Uterus (tissue), 4 donors: ENCODE measurements around the gene ZDHHC9. TPM values are rescaled to one million over a fixed set of nuclear protein-coding genes. Genes with fewer than 3 reads are reported as not detected.
A peak's percentile ranks its signal among the peaks of the same experiment; 100 is the strongest.

ENCODE experiments used
- DNase-seq, 2 donors: peaks; one replicate each; pipeline ENCODE4 v3.0.0-alpha.2; 2019 to 2020
- H3K27ac ChIP-seq, 2 donors: fragments of 200-600 bp; sonication (generic); 1 replicate in 1 of 2; 2 replicates in 1 of 2; pipeline ENCODE4 v1.5.1; 2016 to 2018
- H3K27me3 ChIP-seq, 2 donors: fragments of 200-600 bp; sonication (generic); one replicate each; pipeline ENCODE4 v1.5.1; 2018 to 2019; ENCODE audit warnings: control low read depth in 1 of 2
- H3K36me3 ChIP-seq, 2 donors: fragments of 200-600 bp; sonication (generic); one replicate each; pipeline ENCODE4 v1.5.1; 2019; ENCODE audit warnings: control low read depth in 1 of 2
- H3K4me1 ChIP-seq, 2 donors: fragments of 200-600 bp; sonication (generic); one replicate each; pipeline ENCODE4 v1.5.1; 2018 to 2019; ENCODE audit warnings: control low read depth in 1 of 2
- H3K4me3 ChIP-seq, 2 donors: fragments of 200-600 bp; sonication (generic); 1 replicate in 1 of 2; 2 replicates in 1 of 2; pipeline ENCODE4 v1.5.1; 2018 to 2019; ENCODE audit warnings: mild to moderate bottlenecking in 1 of 2
- H3K9me3 ChIP-seq, 2 donors: fragments of 200-600 bp; sonication (generic); one replicate each; pipeline ENCODE4 v1.5.1; 2019; ENCODE audit warnings: control low read depth in 1 of 2
- CTCF ChIP-seq, 4 experiments: fragments of 200-600 bp in 2 of 4; fragments of 450-650 bp in 2 of 4; sonication (generic) in 2 of 4; IDR thresholded peaks; one replicate each; pipeline ENCODE4 v1.5.1; 2016 to 2019; ENCODE audit warnings: antibody characterized with exemption in 4 of 4, mild to moderate bottlenecking in 2 of 4, moderate library complexity in 1 of 4
- POLR2A ChIP-seq, 2 donors: fragments of 450-650 bp; IDR thresholded peaks; one replicate each; pipeline ENCODE4 v1.6.1; 2016; ENCODE audit warnings: antibody characterized with exemption in 2 of 2, mild to moderate bottlenecking in 1 of 2, moderate library complexity in 1 of 2
- intact Hi-C: fragments of 100-400 bp; cut with DNase I; formaldehyde crosslinking; loops from one replicate; pipeline ENCODE4 v1.15.1; 2023; ENCODE audit warnings: low total_unique reads
- total RNA-seq, 4 donors: library from RNA; depleted of rRNA in 3 of 4; stranded (reverse); fragments of >200 nt in 3 of 4; gene quantifications; one replicate each; pipeline versions ENCODE4 v1.1.0 to v1.2.4, GENCODE V29; 2014 to 2023
- donor health status: DM: yes; HTN: yes; CAD: no.

Gene ZDHHC9
- total RNA-seq, 4 donors from 2014 or later, result 9.1 to 18.1 (median 14.7) TPM

GRCh38 chrX:129846716-129847115 lies 3.0 kb upstream of the ZDHHC9 start:
- no peaks in the 10 kb centered on the region for H3K36me3 ChIP-seq

GRCh38 chrX:129845616-129846190 lies 2.0 kb upstream of the ZDHHC9 start:
- no peaks in the 10 kb centered on the region for H3K36me3 ChIP-seq
- no peaks in the 10 kb centered on the region for H3K27me3 ChIP-seq
- no peak overlapping the region for H3K27ac ChIP-seq
- TF ChIP-seq CTCF (IDR thresholded peaks at IDR 0.05) (no peak), POLR2A (IDR thresholded peaks at IDR 0.05) (no peak)
- intact Hi-C loops, result no loop called here
- H3K4me1 ChIP-seq, result no peaks in the 10 kb centered on the region
- DNase-seq, result no peak
- no peak overlapping the region for H3K4me3 ChIP-seq
- no peaks in the 10 kb centered on the region for H3K9me3 ChIP-seq

More at GRCh38 chrX:129846716-129847115, 3.0 kb upstream of the ZDHHC9 start:
- TF ChIP-seq POLR2A (IDR thresholded peaks at IDR 0.05), result no peak
- no peak for TF ChIP-seq CTCF (IDR thresholded peaks at IDR 0.05)
- Histone ChIP-seq H3K27ac (no peak overlapping the region), H3K4me1 (no peaks in the 10 kb centered on the region), H3K4me3 (no peak overlapping the region), H3K9me3 (no peaks in the 10 kb centered on the region), H3K27me3 (no peaks in the 10 kb centered on the region)
- intact Hi-C loops, result no loop called here
- DNase-seq, result no peak

GRCh38 chrX:129843209-129843458 lies 552 bp downstream of the ZDHHC9 start:
- H3K4me3 ChIP-seq, result peak overlapping the region; percentile 58 to 59
- H3K36me3 ChIP-seq, result no peaks in the 10 kb centered on the region
- H3K27ac ChIP-seq, result peak overlapping the region; percentile 63 to 66
- DNase-seq, result no peak
- intact Hi-C loops, result no loop called here
- no peak for TF ChIP-seq POLR2A (IDR thresholded peaks at IDR 0.05)
- no peak for TF ChIP-seq CTCF (IDR thresholded peaks at IDR 0.05)
- H3K4me1 ChIP-seq, result no peaks in the 10 kb centered on the region
- H3K9me3 ChIP-seq, result no peaks in the 10 kb centered on the region
- H3K27me3 ChIP-seq, result no peaks in the 10 kb centered on the region

- no peaks in the 10 kb centered on the region for H3K27me3 ChIP-seq
- H3K27ac ChIP-seq, result peak overlapping the region; percentile 63 to 66
- H3K4me1 ChIP-seq, result no peaks in the 10 kb centered on the region
- no peak for TF ChIP-seq CTCF (IDR thresholded peaks at IDR 0.05)
- TF ChIP-seq POLR2A (IDR thresholded peaks at IDR 0.05), result no peak
- H3K36me3 ChIP-seq, result no peaks in the 10 kb centered on the region
- no peaks in the 10 kb centered on the region for H3K9me3 ChIP-seq
- intact Hi-C loops, result no loop called here
- DNase-seq, result peak; percentile 19
- peak overlapping the region; percentile 58 to 59 for H3K4me3 ChIP-seq
Measured at GRCh38 chrX:129842510-129843208, 1.0 kb downstream of the ZDHHC9 start.

- no peak overlapping the region for H3K4me3 ChIP-seq
- no peak for DNase-seq
- intact Hi-C loops, result no loop called here
Measured at GRCh38 chrX:129840344-129840743, 3.3 kb downstream of the ZDHHC9 start.

More at GRCh38 chrX:129840344-129840743, 3.3 kb downstream of the ZDHHC9 start:
- Histone ChIP-seq H3K36me3 (no peaks in the 10 kb centered on the region), H3K9me3 (no peaks in the 10 kb centered on the region), H3K27me3 (no peaks in the 10 kb centered on the region), H3K27ac (no peak overlapping the region), H3K4me1 (no peaks in the 10 kb centered on the region)
- TF ChIP-seq POLR2A (IDR thresholded peaks at IDR 0.05) (no peak), CTCF (IDR thresholded peaks at IDR 0.05) (no peak)
